HL-60 (cell line): ENCODE measurements around the gene GSTA4.
A peak's percentile ranks its signal among the peaks of the same experiment; 100 is the strongest.

ENCODE experiments used
- DNase-seq, 2 experiments: peaks; one replicate each; pipeline ENCODE4 v3.0.0-alpha.2; 2010 to 2020; ENCODE audit warnings: low read depth in 1 of 2, low spot score in 1 of 2
- H3K27ac ChIP-seq: fragments of 250-450 bp; sonication (Bioruptor Pico); replicated peaks from 2 replicates; pipeline ENCODE4 v1.5.1; 2020; ENCODE audit warnings: mild to moderate bottlenecking, moderate library complexity
- H3K27me3 ChIP-seq: fragments of 250-450 bp; sonication (Bioruptor Pico); 2 replicates; pipeline ENCODE4 v1.5.1; 2021; ENCODE audit warnings: mild to moderate bottlenecking, moderate library complexity; ENCODE audit not compliant: insufficient read depth, poor library complexity, severe bottlenecking
- H3K4me3 ChIP-seq: replicated peaks from 2 replicates; pipeline ENCODE4 v1.5.1; 2011; ENCODE audit warnings: mild to moderate bottlenecking, control low read depth, low read length; ENCODE audit not compliant: insufficient read depth
- GABPA ChIP-seq: IDR thresholded peaks from 2 replicates; pipeline ENCODE4 v1.6.1; 2012; ENCODE audit warnings: low read depth
- POLR2AphosphoS5 ChIP-seq: IDR thresholded peaks from 2 replicates; pipeline ENCODE4 v1.6.1; 2012; ENCODE audit warnings: low read depth
- SPI1 ChIP-seq: IDR thresholded peaks from 2 replicates; pipeline ENCODE4 v1.6.1; 2012; ENCODE audit warnings: low read depth, mild to moderate bottlenecking, borderline replicate concordance
- TF ChIP-seq, protein P1 (sequence below): IDR thresholded peaks from one replicate; pipeline ENCODE4 v1.5.1; 2011; ENCODE audit warnings: low read length, control low read depth, inconsistent platforms; ENCODE audit not compliant: insufficient read depth
- TF ChIP-seq, protein P2 (sequence below): IDR thresholded peaks from 2 replicates; pipeline ENCODE4 v1.6.1; 2012; ENCODE audit warnings: low read depth; ENCODE audit not compliant: insufficient replicate concordance

Gene GSTA4

DNA sequence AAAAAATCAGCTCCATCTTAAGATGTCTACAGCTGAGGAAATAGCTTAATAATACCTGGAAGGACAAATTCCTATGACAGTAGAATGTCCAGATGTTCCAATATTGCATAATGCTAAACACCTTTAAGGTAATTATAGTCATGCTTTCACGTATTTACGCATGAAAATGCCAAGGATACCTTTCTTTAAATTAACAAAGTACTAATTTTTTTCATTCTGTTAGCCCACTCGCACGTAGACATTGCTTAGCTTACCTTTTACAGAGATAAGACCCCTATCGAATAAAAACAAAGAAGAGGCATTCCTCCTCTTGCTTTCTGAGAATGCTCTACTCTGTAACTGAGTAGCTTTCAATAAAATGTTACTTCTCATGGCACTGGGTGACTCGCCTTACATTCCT is 4.4 kb upstream of the GSTA4 start:
- no peak overlapping the region for H3K27ac ChIP-seq
- no peaks in the 10 kb centered on the region for H3K27me3 ChIP-seq
- TF ChIP-seq POLR2AphosphoS5: no peak
- TF ChIP-seq, protein P1, sequence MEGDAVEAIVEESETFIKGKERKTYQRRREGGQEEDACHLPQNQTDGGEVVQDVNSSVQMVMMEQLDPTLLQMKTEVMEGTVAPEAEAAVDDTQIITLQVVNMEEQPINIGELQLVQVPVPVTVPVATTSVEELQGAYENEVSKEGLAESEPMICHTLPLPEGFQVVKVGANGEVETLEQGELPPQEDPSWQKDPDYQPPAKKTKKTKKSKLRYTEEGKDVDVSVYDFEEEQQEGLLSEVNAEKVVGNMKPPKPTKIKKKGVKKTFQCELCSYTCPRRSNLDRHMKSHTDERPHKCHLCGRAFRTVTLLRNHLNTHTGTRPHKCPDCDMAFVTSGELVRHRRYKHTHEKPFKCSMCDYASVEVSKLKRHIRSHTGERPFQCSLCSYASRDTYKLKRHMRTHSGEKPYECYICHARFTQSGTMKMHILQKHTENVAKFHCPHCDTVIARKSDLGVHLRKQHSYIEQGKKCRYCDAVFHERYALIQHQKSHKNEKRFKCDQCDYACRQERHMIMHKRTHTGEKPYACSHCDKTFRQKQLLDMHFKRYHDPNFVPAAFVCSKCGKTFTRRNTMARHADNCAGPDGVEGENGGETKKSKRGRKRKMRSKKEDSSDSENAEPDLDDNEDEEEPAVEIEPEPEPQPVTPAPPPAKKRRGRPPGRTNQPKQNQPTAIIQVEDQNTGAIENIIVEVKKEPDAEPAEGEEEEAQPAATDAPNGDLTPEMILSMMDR: no peak
- DNase-seq: no peak
- no peak overlapping the region for H3K4me3 ChIP-seq

DNA sequence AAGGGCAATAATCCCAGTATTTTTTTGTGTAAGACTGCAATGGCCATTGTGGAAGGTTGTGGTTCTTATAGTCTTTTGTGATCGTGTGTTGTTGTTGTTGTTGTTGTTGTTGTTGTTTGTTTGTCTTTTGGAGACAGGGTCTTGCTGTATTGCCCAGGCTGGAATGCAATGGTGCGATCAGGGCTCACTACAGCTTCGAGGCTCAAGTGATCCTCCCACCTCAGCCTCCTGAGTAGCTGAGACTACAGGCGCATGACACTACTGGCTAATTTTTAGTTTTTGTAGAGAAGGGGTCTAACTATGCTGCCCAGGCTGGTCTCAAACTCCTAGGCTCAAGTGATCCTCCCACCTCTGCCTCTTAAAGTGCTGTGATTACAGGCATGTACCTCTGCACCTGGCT is 3.5 kb upstream of the GSTA4 start:
- DNase-seq: no peak
- no peak for TF ChIP-seq GABPA
- no peak for TF ChIP-seq SPI1
- no peak for TF ChIP-seq POLR2AphosphoS5
- TF ChIP-seq, protein P2, sequence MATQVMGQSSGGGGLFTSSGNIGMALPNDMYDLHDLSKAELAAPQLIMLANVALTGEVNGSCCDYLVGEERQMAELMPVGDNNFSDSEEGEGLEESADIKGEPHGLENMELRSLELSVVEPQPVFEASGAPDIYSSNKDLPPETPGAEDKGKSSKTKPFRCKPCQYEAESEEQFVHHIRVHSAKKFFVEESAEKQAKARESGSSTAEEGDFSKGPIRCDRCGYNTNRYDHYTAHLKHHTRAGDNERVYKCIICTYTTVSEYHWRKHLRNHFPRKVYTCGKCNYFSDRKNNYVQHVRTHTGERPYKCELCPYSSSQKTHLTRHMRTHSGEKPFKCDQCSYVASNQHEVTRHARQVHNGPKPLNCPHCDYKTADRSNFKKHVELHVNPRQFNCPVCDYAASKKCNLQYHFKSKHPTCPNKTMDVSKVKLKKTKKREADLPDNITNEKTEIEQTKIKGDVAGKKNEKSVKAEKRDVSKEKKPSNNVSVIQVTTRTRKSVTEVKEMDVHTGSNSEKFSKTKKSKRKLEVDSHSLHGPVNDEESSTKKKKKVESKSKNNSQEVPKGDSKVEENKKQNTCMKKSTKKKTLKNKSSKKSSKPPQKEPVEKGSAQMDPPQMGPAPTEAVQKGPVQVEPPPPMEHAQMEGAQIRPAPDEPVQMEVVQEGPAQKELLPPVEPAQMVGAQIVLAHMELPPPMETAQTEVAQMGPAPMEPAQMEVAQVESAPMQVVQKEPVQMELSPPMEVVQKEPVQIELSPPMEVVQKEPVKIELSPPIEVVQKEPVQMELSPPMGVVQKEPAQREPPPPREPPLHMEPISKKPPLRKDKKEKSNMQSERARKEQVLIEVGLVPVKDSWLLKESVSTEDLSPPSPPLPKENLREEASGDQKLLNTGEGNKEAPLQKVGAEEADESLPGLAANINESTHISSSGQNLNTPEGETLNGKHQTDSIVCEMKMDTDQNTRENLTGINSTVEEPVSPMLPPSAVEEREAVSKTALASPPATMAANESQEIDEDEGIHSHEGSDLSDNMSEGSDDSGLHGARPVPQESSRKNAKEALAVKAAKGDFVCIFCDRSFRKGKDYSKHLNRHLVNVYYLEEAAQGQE: no peak
- TF ChIP-seq, protein P1: no peak
- Histone ChIP-seq H3K27ac (no peak overlapping the region), H3K27me3 (no peaks in the 10 kb centered on the region), H3K4me3 (no peak overlapping the region)

DNA sequence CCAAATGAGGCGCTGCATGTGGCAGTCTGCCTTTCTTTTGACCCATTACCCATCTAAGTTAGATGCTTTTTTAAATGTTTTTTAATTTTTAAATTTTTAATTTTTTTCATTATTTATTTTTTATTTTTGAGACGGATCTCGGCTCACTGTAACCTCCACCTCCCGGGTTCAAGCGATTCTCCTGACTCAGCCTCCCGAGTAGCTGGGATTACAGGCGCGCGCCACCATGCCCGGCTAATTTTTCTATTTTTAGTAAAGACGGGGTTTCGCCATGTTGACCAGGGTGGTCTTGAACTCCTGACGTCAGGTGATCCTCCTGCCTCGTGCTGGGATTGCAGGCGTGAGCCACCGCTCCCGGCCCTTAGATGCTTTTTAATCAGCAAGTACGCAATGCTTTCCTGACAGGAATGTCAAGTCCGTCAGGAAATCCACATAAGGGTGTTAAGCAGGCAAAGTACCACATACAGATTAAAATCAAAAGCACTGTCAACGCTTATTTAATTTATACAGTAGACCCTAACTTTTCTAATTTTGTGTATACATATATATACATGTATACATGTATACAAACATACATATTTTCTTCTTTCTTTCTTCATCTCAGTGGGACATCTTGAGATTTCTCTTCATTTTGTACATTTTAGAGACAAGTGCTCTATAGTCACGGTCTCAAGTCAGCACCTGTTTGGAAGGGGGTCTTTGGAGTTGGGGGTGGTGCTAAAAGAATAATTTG is 995 bp upstream of the GSTA4 start:
- Histone ChIP-seq H3K4me3 (peak overlapping the region; percentile 44), H3K27ac (no peak overlapping the region), H3K27me3 (no peaks in the 10 kb centered on the region)
- TF ChIP-seq, protein P1: no peak
- TF ChIP-seq GABPA (no peak), POLR2AphosphoS5 (no peak), SPI1 (no peak)
- TF ChIP-seq, protein P2: no peak
- DNase-seq: peak; percentile 24 to 75

DNA sequence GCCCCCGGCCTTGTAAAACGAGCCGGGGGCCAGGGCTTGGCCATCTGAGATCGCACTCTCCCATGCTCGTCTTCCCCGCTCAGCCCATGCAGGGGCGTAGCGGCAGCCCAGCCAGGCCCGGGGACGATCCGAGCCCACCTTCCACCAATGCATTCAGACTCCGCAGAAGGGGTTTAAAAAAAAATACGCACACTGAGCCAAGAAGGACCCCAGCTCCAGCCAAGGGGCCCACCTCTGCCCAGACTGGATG is 320 bp downstream of the GSTA4 start:
- Histone ChIP-seq H3K27ac (peak overlapping the region; percentile 96), H3K27me3 (no peaks in the 10 kb centered on the region)

More for the DNA sequence above, 320 bp downstream of the GSTA4 start:
- no peak for DNase-seq
- TF ChIP-seq, protein P2: no peak
- TF ChIP-seq, protein P1: no peak
- TF ChIP-seq GABPA (no peak), POLR2AphosphoS5 (no peak), SPI1 (no peak)
- H3K4me3 ChIP-seq: peak overlapping the region; percentile 75
